GM19043 (cell line): ENCODE measurements around the gene COL20A1.

Experiments
- ATAC-seq: cut with Tn5 transposase; IDR thresholded peaks from one replicate; pipeline ENCODE4 v1.9.1; 2021; ENCODE audit warnings: low read depth; ENCODE audit not compliant: unreplicated experiment

Gene COL20A1

DNA sequence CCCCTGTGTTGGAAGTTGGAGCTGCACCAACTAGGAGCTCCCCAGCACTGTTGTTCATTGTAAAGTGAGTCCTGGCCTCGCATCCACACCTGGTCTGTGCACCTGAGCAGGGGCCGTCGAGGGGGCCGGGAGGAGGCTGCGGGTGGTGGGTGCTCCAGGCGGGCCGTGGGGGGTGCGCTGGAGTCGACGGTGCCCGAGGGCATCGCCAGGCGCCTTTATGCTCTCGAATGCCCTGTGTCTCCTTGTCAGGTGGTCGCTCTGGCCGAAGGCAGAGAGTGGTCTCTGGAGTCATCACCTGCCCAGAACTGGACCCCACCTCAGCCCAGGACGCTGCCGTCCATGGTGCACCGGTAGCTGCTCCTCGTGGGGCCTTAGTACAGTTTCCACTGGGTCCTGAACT lies 16.0 kb upstream of the COL20A1 start:
- no peak for ATAC-seq

DNA sequence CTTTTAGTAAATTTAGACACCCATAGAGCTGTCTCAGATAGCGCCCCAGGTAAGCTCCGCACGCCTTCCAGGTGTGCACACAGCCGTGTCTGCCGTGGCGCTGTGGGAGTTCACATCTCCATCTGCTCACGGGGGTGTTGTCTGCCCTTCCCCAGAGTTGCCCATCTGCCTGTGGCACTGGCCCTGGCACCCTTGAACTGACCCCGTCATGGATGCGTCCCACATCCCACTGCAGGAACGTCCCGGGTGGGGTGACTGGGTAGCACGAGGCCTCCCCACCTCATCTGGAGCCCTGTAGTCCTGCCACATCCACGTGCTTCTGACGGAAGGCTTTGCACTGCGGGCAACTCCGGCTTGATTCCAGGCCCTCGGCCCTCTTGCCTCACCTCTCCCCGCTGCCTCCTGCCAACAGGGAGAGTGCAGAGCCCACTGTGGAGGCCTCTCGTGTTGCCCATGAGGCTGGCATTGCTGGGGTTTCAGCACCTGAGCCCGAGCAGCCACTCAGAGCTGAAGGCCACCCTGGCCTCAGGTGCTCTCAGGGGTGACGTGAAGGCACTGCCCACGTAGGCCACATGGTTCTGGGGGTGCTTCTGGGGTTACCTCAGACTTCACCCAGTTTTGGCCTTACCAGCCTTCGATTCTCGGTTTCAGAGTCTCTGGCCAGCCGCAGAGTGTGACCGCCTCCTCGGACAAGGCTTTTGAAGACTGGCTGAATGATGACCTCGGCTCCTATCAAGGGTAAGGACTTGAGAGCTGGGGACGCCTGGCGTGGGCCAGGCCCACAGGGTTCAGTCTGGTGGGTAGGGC lies 15.3 kb upstream of the COL20A1 start:
- no peak for ATAC-seq

DNA sequence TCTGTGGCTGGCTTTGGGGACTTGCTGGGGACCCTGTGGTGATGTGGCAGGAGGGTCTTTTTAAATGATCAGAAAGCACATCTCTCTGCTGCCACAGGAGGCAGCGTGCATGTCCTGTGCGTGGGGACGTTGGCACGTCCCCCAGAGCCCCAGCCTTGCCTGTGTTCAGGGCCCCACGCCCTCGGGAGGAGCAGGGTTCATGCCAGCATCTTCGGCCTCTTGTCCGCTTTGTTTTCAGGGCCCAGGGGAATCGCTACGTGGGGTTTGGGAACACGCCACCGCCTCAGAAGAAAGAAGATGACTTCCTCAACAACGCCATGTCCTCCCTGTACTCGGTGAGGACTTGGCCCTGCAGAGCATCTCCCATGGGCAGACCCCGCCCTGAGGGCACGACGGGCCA lies 14.3 kb upstream of the COL20A1 start:
- ATAC-seq, result no peak

DNA sequence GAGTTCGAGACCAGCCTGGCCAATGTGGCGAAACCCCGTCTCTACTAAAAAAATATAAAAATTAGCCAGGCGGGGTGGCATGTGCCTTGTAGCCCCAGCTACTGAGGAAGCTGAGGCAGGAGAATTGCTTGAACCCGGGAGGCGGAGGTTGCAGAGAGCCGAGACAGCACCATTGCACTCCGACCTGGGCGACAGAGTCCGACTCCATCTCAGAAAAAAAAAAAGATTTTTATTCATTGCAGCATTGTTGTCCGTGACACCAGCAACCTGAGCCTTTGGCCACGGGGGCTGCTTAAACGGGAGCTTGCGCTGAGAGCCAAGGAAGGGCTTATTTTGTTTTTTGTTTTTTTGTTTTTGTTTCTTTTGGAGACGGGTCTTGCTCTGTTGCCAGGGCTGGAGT lies 13.1 kb upstream of the COL20A1 start:
- ATAC-seq, result no peak

DNA sequence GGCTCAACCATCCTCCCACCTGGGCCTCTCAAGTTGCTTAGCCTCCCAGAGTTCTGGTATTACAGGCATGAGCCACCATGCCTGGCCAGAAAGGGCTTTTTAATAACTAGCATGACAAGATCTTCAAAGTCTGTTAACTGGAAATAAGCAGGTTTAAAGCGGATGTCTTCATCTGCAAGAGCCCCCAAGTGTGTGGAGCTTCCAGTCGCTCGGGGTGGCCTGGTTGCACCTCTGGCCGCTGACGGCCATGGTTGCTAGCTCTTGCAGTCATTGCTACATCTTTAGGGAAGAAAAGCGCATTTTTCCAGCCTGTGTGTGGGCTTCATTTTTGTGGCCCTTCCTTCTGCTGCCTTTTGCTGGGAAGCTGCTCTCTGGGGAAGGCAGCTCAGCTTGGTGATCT lies 12.6 kb upstream of the COL20A1 start:
- ATAC-seq, result no peak

DNA sequence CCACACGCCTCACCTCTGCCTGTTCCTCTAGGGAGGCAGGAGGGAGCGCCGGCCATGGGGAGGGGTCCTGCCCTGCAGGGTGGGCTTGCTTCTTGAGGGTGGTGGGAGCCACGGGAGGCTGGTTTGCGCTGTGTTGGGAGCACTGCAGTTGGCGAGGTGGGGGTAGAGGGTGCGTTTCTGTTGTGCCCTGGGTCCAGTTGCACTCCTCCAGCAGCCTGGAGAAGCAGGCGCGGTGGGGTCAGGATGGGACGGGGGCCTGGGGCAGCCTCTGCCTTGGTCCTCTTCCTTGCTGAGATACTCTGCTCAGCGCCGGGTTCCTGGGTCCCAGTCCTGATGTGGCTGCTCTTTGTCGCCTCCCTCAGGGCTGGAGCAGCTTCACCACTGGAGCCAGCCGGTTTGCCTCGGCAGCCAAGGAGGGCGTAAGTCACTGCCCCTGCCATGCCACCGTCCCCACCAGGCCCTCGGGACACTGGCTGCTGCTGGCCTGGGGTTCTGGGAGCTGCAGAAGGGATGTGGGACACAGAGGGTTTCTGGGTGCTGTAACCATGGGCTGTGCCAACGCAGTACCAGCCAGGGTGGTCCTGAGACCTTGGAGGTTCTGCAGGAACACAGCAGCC lies 11.9 kb upstream of the COL20A1 start:
- no peak for ATAC-seq

DNA sequence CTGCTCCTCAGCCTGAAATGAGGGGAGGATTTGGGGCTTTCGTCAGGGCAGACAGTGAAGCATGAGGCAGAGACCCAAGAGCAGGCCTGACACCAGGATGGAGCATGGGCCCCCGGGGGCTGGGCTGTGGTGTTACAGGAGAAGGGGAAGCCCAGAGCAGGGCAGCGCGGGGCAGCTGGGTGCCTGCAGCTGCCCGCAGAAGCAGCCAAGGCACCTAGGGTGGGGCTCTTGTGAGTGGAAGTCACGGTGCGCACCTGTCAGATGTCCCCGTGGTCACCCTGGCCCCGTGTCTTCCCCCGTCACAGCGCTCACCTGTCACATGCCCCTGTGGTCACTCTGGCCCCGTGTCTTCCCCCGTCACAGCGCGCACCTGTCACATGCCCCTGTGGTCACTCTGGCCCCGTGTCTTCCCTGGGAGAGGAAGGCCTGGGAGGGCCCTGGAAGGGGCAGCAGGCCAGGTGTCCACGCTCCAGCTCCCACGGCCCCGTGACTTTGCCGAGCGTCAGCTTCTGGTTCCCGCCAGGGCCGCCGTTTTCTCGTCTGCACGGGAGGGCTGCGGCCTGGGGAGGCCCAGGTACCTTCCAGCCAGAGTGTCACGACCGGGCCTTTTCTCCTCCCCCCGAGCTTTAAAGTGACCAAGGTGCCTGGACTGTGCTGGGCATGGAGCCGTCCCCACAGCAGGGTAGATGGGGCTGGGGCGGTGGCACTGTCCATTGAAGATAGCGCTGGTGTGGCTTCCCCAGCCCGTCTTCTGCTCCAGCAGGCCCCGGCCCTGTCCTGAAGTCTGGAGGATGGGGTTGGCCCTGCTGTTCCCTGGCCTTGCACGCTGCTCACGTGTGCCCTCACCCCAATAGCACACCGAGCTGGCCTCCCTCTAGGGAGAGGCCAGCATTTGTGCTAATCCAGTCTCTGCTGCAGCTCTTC lies 11.0 kb upstream of the COL20A1 start:
- ATAC-seq, result no peak

DNA sequence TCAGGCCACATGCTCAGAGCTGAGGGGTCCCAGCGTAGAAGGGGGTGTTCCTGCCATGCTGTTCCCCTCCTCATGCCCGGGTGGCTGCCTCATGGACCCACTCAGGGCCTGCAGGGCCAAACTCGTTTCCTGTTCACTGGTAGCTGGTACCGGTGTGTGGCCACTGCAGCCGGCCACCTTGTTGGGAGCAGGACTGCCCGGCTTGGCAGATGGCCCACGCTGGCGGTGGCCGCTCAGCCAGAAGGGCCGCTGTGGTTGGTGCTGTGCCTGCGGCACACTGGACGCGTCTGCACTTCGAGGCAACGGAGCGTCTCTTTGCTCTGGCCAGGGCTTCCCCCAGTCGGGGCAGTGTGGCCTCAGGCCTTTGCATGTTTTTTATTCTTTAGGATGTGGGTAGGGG lies 10.0 kb upstream of the COL20A1 start:
- ATAC-seq, result no peak

DNA sequence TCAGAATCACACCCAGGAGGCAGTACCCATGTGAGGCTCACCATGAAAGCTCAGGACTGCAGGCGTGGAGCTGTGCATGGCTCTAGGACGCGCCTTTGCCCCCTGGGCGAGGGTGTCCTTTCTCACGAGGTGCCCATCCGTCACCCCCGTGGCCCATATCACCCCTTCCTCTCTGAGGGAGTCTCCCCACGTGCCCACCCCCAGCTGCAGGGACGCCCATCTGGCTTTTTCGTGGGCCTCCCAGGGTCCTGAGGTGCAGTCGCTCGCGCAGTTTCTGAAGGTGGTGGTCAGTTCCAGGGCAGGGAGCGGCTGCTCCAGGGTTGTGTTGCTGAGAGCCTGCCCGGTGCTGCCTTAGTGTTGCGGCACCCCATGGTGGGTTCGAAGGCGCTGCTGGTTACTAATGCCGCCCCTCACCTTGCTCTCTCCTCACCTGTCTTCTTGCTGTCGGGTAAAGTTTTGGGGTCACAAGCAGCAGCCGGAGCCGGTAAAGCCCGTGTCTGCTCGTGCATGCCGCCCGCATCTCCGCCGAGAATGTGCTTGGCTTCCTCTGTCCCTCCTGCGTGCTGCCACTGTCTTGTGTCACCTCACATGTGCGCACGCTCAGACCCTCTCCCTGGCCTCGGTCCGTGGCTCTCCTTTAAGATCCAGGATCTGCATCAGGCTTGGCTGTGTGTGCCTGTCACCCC lies 9.4 kb upstream of the COL20A1 start:
- no peak for ATAC-seq

DNA sequence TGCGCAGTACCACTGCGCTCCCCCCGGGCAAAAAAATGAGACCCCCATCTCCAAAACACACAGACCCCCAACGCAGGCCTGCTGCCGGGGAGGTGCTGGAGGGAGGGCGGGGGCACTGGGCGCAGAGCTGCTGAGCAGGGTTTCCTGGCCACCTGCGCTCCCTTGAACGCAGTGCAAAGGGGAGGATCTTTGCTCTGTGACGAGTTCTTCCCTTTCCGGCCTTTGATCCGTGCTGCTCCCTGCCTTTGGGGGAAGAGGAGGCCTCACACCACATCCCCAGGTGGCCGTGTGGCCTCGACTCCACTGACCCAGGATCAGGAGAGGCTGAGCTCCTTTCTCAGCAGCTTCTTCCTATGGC lies 8.9 kb upstream of the COL20A1 start:
- ATAC-seq, result no peak

DNA sequence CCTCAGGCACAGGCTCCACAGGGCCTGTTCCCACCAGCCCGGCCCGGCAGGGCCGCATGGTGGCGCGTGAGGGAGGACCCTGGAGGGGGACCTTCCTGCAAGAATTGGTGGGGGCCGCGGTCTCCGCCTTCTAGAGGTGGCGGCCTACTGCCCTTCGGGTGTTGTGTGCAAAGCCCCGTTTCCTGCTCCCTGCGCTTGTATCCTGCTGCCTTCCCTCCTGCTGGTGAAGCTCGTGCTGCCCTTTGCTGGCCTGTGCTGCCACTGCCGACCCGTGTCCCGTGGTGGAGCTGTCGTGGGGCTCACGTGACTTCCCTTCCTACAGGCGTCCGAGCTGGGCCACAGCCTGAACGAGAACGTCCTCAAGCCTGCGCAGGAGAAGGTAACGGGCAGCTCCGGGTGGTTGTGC lies 8.4 kb upstream of the COL20A1 start:
- ATAC-seq, result no peak

DNA sequence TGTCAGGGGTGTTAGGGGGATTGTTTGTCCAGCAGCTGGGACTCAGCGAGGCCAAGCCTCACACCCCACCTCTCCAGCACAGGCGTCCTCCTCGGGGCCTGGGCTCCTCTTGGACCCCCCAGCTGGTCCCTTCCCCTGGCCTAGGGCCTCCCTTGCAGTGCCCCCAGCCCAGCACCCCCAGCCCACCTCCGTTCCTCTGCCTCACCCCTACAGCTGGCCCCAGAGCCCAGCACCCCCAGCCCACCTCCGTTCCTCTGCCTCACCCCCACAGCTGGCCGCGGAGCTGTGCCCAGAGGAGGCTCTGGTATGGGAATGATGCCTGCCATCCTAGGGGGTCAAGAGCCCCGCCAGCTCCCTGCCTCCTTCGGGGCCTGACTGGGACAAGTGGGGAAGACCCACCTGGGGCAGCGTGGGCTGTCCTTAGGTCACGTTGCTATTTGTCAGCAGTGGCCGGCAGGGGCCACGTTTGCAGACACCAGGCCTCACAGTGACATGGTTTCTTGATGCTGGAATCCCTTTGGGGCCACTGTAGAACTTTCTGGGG lies 7.9 kb upstream of the COL20A1 start:
- ATAC-seq, result no peak

DNA sequence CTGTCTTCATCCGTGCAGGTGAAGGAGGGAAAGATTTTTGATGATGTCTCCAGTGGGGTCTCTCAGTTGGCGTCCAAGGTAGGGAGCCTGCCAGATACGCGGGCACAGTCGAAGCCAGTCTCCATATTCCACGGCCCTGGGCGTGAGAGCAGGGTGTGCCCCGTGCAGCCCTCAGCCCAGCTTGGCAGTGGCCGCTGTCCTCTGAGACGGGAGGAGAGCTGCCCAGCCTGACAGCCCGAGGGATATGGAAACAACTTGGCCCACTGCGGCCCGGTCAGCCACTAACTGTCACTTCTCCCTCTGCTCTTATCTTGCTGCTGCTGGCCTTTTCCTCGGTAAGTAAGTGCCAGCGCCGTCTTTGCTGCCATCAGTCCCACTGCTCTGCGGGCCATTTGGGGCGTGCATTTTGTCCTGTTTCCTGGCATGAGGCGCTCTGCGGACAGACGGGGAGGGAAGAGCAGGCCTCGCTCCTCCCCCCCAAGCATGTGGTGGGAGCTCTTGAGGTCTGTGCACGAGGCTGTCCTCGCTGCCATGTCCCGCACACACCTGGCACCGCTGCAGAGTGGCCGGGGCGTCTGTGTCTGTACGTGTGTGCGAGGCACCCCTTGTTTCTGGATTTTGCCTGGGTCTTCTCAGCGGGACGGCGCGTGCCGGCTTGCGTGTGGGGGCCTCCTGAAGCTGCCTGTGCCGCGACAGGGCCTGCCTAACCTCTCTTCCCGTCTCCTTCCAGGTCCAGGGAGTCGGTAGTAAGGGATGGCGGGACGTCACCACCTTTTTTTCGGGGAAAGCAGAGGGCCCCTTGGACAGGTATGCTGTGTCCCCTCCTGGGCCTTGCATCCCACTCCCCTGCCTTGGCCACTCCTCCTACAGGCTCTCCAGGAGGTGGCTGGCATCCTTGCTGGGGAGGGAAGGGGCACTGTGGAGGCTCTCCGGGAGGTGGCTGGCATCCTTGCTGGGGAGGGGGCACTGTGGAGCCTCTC lies 7.1 kb upstream of the COL20A1 start:
- no peak for ATAC-seq

DNA sequence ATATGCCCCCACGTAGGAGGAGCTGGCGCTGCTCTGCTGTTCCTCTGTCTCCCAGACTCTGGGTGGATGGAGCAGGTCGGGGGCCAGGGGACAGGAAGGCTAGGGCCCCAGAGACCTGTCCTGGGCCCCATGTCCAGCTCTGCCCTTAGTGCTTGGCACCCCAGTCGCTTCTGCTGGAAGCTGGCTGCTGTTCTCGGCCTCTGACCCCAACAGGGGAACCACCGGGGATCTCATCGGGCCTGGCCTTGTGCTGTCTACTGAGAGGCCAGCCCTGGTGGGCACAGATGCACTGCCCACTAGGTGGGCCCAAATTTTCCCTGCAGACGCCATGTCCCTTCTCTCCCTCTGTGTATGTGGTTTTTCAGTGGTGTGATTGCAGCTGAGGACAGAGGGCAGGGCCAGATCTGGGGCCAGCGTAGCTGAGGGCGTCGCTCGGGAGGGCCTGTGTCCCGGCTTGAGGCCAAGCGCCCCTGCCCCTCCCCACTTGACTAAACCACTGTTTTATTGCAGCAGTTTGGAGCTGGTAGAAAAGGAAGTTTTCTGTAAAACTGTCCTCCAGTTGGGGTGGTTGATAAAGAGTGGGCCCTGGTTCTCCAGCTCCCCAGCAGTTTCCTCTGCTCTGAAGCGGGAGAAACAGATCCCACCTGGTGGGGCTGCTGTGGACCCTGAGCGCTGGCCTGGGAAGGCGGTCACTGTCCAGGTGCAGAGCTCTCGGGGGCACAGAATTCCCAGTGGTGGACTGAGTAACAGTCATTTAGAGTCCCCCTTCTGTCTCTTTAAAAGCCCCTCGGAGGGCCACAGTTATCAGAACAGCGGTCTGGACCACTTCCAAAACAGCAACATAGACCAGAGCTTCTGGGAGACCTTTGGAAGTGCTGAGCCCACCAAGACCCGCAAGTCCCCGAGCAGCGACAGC lies 5.9 kb upstream of the COL20A1 start:
- ATAC-seq, result no peak

DNA sequence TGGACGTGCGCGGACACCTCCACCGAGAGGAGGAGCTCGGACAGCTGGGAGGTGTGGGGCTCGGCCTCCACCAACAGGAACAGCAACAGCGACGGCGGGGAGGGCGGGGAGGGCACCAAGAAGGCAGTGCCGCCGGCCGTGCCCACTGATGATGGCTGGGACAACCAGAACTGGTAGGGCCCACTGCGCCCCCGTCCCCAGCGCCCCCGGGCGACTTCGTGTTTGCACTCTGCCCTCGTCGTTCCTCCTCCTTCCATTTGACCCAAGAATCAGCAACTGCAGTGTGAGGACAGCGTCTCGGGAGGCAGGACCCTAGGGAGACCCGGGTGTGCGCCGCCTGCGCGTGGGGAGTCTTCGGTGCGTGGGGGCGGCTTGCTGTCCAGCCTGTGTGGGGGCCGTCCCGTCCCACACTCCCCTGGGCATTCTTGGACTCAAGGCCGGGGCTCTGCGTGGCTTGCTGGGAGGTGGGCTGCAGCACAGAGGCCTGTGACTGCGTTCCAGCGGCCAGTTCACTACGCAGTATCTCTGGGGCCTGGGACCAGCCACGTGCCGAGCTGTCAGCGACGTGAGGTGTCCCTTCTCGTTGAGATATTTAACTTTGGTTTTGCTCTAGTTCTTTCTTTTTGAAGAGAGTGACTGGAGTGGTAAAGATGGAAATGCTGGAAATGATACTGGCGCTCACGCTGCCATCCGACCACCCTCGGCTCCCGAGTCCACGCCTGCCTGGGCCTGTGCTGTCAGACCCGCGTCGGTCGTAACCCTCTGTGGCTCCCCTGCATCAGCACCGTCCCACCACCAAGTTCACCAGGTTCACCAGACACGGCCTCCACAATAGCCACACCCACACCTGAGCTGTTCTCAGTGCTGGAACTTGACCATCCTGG lies 5.0 kb upstream of the COL20A1 start:
- no peak for ATAC-seq

DNA sequence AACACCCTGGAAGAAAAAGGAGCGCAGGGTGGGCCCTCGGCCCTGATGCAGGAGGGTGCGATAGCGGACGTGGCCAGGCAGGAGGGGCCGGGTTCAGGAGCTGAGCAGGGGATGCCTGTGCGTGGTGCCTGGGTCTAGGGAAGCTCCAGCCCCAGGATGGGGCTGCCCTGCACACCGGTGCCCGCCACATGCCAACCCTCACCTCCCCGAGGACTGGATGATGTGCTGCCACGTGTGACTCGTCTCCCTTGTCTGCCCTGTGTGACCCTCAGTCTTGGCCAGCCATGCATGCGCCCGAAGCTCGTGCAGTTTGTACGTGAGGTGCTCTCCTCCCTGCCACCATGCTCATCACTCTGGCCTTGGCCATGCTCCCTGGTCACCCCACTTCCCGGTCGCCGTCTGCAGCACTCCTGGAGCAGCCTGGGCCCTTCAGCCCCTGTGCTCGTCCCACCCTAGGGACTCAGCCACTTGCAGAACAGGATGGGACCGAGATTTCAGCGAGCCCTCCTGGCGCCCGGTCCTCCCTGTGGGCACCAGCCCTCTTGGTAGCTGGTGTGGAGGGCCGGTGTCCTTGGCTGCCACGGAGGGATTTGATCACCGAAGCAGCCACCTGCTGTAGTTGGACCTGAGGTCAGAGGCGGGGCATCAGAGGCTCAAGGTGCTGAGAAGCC lies 4.3 kb upstream of the COL20A1 start:
- ATAC-seq, result no peak
